Loucy (cell line): ENCODE measurements around the gene MOGAT2.

Source experiments
- CTCF ChIP-seq: fragments of 200-600 bp; sonication (generic); conservative IDR thresholded peaks from 2 replicates; pipeline ENCODE4 v1.5.1; 2014; ENCODE audit warnings: mild to moderate bottlenecking, antibody characterized with exemption, low read length
- EZH2phosphoT487 ChIP-seq: fragments of 200-600 bp; IDR thresholded peaks from 2 replicates; pipeline ENCODE4 v1.6.1; 2018; ENCODE audit warnings: antibody characterized with exemption, mild to moderate bottlenecking, moderate library complexity, borderline replicate concordance

- TF ChIP-seq CTCF = no peak
- TF ChIP-seq EZH2phosphoT487 = no peak
Measured at GRCh38 chr11:75768909-75769771, 51.5 kb downstream of the MOGAT2 start.
